Measurements from ENCODE around the gene PHLDB2. TPM values are rescaled to one million over a fixed set of nuclear protein-coding genes. Genes with fewer than 3 reads are reported as not detected.

The PHLDB2 gene
- total RNA-seq, 1 donor from 2014 or later, result 170 TPM

DNA sequence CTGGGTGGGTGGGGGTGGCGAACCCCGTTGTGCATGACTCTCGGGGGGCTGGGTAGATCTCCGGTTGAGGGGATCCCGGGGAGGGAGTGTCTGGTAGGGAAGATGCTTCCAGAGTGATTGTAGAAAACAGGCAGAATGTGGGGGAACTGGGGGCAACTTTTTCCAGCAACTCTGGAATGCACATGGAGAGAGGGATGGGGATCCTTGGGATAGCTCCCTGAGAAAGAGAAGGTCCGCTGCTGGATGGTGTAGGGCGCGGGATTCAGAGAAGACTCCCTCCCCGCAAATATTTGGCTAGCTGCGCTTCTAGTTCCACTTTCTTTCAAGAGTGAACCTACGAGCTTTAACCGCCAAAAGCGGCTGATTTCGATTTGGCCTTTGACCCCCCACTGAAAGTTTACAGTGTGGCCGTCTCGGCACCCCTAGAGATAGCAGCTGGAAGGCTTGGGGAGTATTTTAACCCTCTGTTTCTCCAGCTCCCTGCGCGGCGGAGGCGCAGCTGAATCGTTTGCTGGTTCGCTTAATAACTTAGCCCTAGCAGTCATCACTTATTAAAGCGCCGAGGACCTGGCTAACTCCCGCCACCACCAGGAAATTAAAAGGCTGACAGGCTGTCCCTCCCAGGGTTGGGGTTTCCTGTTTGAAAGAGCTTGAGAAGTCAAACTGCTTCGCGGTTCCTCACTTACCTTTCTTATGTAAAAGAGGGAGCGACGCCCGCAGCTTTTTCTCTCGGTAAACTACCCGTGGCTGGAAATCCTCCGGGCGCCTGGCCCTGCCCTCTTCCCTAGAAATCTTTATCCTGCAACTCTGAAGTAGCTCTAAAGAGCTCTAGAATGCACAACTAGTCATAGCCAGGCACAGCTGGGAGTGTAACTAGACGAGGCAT is 1.2 kb downstream of the PHLDB2 start:
- no peaks in the 10 kb centered on the region for H3K27me3 Mint-ChIP-seq (ENCODE audit: low read depth, unreplicated experiment)
- no peak overlapping the region for H2AFZ ChIP-seq (ENCODE audit: low read depth, low read length)
- no peaks in the 10 kb centered on the region for H3K27me3 ChIP-seq (ENCODE audit: insufficient read depth, low read length)
- peak overlapping the region; percentile 99 for H3K27ac ChIP-seq (ENCODE audit: low read depth, low read length)
- peak overlapping the region; percentile 89 for H3K4me3 ChIP-seq (ENCODE audit: insufficient read depth, low read depth, low read length)
- peak overlapping the region; percentile 99 for H3K9ac ChIP-seq (ENCODE audit: low read length)
- H3K36me3 Mint-ChIP-seq (ENCODE audit: low read depth, unreplicated experiment), result peaks cover 3% of the 10 kb centered on the region
- H3K9me3 Mint-ChIP-seq (ENCODE audit: unreplicated experiment), result no peaks in the 10 kb centered on the region
- peaks cover 44% of the 10 kb centered on the region for H3K4me1 ChIP-seq (ENCODE audit: insufficient read depth, low read length)
- peaks cover 63% of the 10 kb centered on the region for H3K79me2 ChIP-seq (ENCODE audit: insufficient read depth, low read length)
- peaks cover 44% of the 10 kb centered on the region for H3K4me1 Mint-ChIP-seq (ENCODE audit: low read depth, unreplicated experiment)
- H3K9me3 ChIP-seq (ENCODE audit: insufficient read depth, low read depth, low read length), result no peaks in the 10 kb centered on the region
- H3K4me2 ChIP-seq (ENCODE audit: low read length), result peak overlapping the region; percentile 95
- peak overlapping the region; percentile 91 for H3K27ac Mint-ChIP-seq (ENCODE audit: unreplicated experiment)
- FAIRE-seq, result no peak
- DNase-seq (ENCODE audit: low read depth), result peak; percentile 81
- H3K36me3 ChIP-seq (ENCODE audit: insufficient read depth, low read length), result no peaks in the 10 kb centered on the region
- H4K20me1 ChIP-seq (ENCODE audit: insufficient read depth, low read length), result no peaks in the 10 kb centered on the region
- H3K4me3 Mint-ChIP-seq (ENCODE audit: unreplicated experiment), result peak overlapping the region; percentile 99
- TF ChIP-seq, protein P1, sequence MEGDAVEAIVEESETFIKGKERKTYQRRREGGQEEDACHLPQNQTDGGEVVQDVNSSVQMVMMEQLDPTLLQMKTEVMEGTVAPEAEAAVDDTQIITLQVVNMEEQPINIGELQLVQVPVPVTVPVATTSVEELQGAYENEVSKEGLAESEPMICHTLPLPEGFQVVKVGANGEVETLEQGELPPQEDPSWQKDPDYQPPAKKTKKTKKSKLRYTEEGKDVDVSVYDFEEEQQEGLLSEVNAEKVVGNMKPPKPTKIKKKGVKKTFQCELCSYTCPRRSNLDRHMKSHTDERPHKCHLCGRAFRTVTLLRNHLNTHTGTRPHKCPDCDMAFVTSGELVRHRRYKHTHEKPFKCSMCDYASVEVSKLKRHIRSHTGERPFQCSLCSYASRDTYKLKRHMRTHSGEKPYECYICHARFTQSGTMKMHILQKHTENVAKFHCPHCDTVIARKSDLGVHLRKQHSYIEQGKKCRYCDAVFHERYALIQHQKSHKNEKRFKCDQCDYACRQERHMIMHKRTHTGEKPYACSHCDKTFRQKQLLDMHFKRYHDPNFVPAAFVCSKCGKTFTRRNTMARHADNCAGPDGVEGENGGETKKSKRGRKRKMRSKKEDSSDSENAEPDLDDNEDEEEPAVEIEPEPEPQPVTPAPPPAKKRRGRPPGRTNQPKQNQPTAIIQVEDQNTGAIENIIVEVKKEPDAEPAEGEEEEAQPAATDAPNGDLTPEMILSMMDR (IDR thresholded peaks at IDR 0.05; ENCODE audit: insufficient read depth, low read depth, low read length), result peak; percentile 27
- no peak for TF ChIP-seq EZH2 (IDR thresholded peaks at IDR 0.05; ENCODE audit: insufficient read depth, low read length)

DNA sequence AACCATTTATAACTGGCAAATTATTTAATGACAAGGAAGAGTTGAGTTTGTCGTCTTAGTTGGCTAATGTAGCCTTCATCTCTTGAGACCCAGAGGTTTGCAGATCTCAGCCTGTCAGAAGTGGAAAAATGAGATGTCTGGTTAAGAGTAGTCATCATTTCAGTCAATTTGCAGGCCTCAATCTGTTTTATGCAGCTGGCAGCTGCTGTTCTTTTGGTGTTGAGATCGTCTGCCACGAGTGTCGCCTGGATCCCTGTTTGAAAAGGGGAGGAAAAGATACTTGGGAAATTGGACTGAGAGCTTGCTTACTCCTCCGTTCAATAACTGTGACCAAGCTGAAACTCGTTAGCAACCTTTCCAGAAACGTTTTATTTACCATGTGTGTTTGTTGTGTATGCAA is 2.3 kb downstream of the PHLDB2 start:
- Histone ChIP-seq H2AFZ (ENCODE audit: low read depth, low read length) (no peak overlapping the region), H3K79me2 (ENCODE audit: insufficient read depth, low read length) (peaks cover 74% of the 10 kb centered on the region), H3K27ac (ENCODE audit: low read depth, low read length) (peak overlapping the region; percentile 99), H3K36me3 (ENCODE audit: insufficient read depth, low read length) (no peaks in the 10 kb centered on the region), H3K4me1 (ENCODE audit: insufficient read depth, low read length) (peaks cover 54% of the 10 kb centered on the region), H3K4me2 (ENCODE audit: low read length) (peak overlapping the region; percentile 95), H4K20me1 (ENCODE audit: insufficient read depth, low read length) (no peaks in the 10 kb centered on the region), H3K4me3 (ENCODE audit: insufficient read depth, low read depth, low read length) (peak overlapping the region; percentile 89), H3K9ac (ENCODE audit: low read length) (peak overlapping the region; percentile 99), H3K9me3 (ENCODE audit: insufficient read depth, low read depth, low read length) (no peaks in the 10 kb centered on the region), H3K27me3 (ENCODE audit: insufficient read depth, low read length) (no peaks in the 10 kb centered on the region)
- DNase-seq (ENCODE audit: low read depth) (no peak), FAIRE-seq (no peak)
- Mint-ChIP-seq H3K36me3 (ENCODE audit: low read depth, unreplicated experiment) (peaks cover 3% of the 10 kb centered on the region), H3K27me3 (ENCODE audit: low read depth, unreplicated experiment) (no peaks in the 10 kb centered on the region), H3K27ac (ENCODE audit: unreplicated experiment) (peak overlapping the region; percentile 91), H3K9me3 (ENCODE audit: unreplicated experiment) (no peaks in the 10 kb centered on the region), H3K4me3 (ENCODE audit: unreplicated experiment) (peak overlapping the region; percentile 99), H3K4me1 (ENCODE audit: low read depth, unreplicated experiment) (peaks cover 52% of the 10 kb centered on the region)
- TF ChIP-seq, protein P1 (IDR thresholded peaks at IDR 0.05; ENCODE audit: insufficient read depth, low read depth, low read length), result no peak
- TF ChIP-seq EZH2 (IDR thresholded peaks at IDR 0.05; ENCODE audit: insufficient read depth, low read length), result no peak

DNA sequence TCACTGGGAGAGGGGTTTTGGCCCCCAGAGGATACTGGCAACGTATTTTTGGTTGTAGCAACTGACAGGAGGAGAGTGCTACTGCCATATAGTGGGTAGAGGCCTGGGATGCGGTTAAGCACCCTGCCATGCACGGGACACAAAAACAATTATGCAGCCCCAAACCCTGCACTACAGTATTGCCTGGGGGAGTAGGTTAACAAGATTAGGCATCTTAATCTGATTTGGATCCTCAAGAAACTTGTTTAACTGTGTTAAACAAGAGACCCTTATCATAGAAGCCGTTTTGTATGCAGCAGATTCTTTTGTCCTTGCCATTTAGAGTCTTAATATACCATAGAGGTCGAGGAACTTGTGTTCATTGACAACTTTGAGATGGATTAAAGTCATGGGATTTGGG is 3.4 kb downstream of the PHLDB2 start:
- H3K9me3 Mint-ChIP-seq (ENCODE audit: unreplicated experiment), result no peaks in the 10 kb centered on the region
- H3K4me1 Mint-ChIP-seq (ENCODE audit: low read depth, unreplicated experiment), result peaks cover 56% of the 10 kb centered on the region
- H3K27ac Mint-ChIP-seq (ENCODE audit: unreplicated experiment), result peak overlapping the region; percentile 91
- peaks cover 84% of the 10 kb centered on the region for H3K79me2 ChIP-seq (ENCODE audit: insufficient read depth, low read length)
- H3K9ac ChIP-seq (ENCODE audit: low read length), result peak overlapping the region; percentile 99
- H4K20me1 ChIP-seq (ENCODE audit: insufficient read depth, low read length), result no peaks in the 10 kb centered on the region
- H3K4me1 ChIP-seq (ENCODE audit: insufficient read depth, low read length), result peaks cover 58% of the 10 kb centered on the region
- no peaks in the 10 kb centered on the region for H3K9me3 ChIP-seq (ENCODE audit: insufficient read depth, low read depth, low read length)
- H3K27me3 ChIP-seq (ENCODE audit: insufficient read depth, low read length), result no peaks in the 10 kb centered on the region
- H3K36me3 Mint-ChIP-seq (ENCODE audit: low read depth, unreplicated experiment), result peaks cover 3% of the 10 kb centered on the region
- H3K27ac ChIP-seq (ENCODE audit: low read depth, low read length), result peak overlapping the region; percentile 99
- TF ChIP-seq EZH2 (IDR thresholded peaks at IDR 0.05; ENCODE audit: insufficient read depth, low read length), result no peak
- TF ChIP-seq, protein P1 (IDR thresholded peaks at IDR 0.05; ENCODE audit: insufficient read depth, low read depth, low read length), result no peak
- FAIRE-seq, result no peak
- no peaks in the 10 kb centered on the region for H3K36me3 ChIP-seq (ENCODE audit: insufficient read depth, low read length)
- no peak for DNase-seq (ENCODE audit: low read depth)
- H2AFZ ChIP-seq (ENCODE audit: low read depth, low read length), result no peak overlapping the region
- H3K4me2 ChIP-seq (ENCODE audit: low read length), result peak overlapping the region; percentile 95
- H3K4me3 Mint-ChIP-seq (ENCODE audit: unreplicated experiment), result peak overlapping the region; percentile 99
- peak overlapping the region; percentile 89 for H3K4me3 ChIP-seq (ENCODE audit: insufficient read depth, low read depth, low read length)
- H3K27me3 Mint-ChIP-seq (ENCODE audit: low read depth, unreplicated experiment), result no peaks in the 10 kb centered on the region
